GM18511 (cell line): ENCODE results near the gene SFT2D1.
A peak's percentile ranks its signal among the peaks of the same experiment; 100 is the strongest.
"Not testable (repeated sequence)": the region's sequence is repeated elsewhere in the genome, so short reads cannot be mapped to it uniquely, and the experiment has no call there.

Experiments used
- ATAC-seq: cut with Tn5 transposase; IDR thresholded peaks from one replicate; pipeline ENCODE4 v1.9.1; 2021; ENCODE audit warnings: mild to moderate bottlenecking, moderate library complexity; ENCODE audit not compliant: unreplicated experiment

SFT2D1 gene

DNA sequence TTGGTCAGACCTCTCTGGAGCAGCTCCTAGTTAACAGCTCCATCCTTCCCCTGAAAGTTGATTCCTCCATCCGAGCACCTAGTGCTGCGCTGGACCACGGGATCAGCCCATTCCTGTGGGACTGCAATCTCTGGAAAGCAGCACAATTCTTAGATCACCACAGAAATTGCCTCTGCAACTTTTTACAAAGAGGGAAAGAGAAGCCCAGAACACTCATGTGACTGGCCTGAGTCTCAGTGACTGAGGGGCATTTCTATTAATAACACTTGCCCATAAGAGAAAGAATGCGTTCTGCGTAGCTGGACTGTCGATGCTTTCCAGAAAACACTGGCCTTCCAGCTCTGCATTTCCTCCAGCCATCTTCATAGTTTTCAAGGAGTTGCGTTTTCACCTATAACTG is 22.1 kb upstream of the SFT2D1 start:
- no peak for ATAC-seq

DNA sequence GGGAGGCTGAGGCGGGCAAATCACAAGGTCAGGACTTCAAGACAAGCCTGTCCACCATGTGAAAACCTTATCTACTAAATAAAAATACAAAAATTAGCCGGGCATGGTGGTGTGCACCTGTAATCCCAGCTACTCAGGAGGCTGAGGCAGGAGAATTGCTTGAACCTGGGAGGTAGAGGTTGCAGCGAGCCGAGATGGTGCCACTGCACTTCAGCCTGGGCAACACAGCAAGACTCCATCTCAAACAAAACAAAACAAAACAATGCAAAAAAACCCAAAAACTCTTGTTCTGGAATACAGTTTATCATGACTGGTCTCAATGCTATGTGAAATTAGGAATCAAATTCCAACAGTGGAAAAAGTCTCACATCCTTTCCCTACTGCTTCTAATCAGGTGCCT is 20.1 kb upstream of the SFT2D1 start:
- ATAC-seq, result not testable (repeated sequence)

- no peak for ATAC-seq
Observed at GRCh38 chr6:166361077-166361429, 18.7 kb upstream of the SFT2D1 start.

- ATAC-seq, result no peak
Observed at GRCh38 chr6:166360243-166361076, 18.1 kb upstream of the SFT2D1 start.

GRCh38 chr6:166355552-166355951 is 13.2 kb upstream of the SFT2D1 start:
- ATAC-seq, result no peak

- no peak for ATAC-seq
Observed at GRCh38 chr6:166354965-166355364, 12.6 kb upstream of the SFT2D1 start.

DNA sequence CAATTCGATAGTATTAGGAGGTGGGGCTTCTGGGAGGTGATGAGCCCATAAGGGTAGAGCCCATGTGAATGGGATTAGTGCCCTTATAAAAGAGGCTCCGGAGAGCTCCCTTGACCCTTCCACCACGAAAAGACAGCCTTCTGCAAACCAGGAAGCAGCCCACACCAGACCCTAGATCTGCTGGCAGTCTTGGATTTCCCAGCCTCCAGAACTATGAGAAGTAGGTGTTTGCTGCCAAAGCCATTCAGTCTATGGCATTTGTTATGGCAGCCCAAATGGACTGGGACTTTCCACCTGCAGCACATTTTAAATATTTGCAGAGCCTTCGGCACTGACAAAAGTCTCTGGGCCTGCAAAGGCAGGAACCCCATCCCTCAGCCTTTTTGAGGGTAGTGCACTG is 11.8 kb upstream of the SFT2D1 start:
- ATAC-seq, result no peak

- no peak for ATAC-seq
Observed at GRCh38 chr6:166353507-166353906, 11.2 kb upstream of the SFT2D1 start.

- ATAC-seq, result no peak
Observed at GRCh38 chr6:166352923-166353322, 10.6 kb upstream of the SFT2D1 start.

GRCh38 chr6:166351715-166352285 is 9.5 kb upstream of the SFT2D1 start:
- peak; percentile 89 for ATAC-seq

- no peak for ATAC-seq
Observed at GRCh38 chr6:166348305-166348949, 6.1 kb upstream of the SFT2D1 start.

- no peak for ATAC-seq
Observed at GRCh38 chr6:166346965-166347364, 4.6 kb upstream of the SFT2D1 start.

- no peak for ATAC-seq
Observed at GRCh38 chr6:166346449-166346848, 4.1 kb upstream of the SFT2D1 start.

- not testable (repeated sequence) for ATAC-seq
Observed at GRCh38 chr6:166345672-166346071, 3.3 kb upstream of the SFT2D1 start.

DNA sequence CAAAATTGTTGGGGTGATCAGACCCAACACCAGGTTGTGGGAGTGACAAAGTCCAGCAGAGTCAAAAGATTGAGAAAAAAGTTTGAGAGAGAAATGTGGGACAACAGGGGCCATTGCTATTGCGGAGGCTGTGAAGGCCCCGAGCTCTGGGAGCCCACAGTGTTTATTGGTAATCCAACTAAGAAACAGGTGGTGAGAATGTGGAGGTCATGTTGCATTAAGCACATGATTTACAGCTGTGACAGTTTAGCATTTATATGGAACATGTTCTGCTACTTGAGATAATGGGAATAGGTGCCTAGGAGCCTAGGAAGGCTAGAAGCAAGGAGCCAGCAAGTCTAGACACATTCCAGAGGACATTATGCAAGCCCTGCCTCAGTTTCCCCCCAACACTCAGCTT is 2.6 kb upstream of the SFT2D1 start:
- not testable (repeated sequence) for ATAC-seq

DNA sequence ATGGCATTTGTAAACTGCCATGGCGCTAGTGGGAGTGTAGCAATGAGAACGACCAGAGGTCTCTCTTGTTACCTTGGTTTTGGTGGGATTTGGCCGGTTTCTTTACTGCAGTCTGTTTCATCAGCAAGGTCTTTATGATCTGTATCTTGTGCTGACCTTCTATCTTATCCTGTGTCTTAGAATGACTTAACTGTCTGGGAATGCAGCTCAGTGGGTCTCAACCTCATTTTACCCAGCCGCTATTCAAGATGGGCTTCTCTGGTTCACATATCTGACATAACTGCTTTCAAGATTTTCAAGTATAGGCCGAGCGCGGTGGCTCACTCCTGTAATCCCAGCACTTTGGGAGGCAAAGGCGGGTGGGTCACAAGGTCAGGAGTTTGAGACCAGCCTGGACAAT is 1.9 kb upstream of the SFT2D1 start:
- ATAC-seq, result no peak

DNA sequence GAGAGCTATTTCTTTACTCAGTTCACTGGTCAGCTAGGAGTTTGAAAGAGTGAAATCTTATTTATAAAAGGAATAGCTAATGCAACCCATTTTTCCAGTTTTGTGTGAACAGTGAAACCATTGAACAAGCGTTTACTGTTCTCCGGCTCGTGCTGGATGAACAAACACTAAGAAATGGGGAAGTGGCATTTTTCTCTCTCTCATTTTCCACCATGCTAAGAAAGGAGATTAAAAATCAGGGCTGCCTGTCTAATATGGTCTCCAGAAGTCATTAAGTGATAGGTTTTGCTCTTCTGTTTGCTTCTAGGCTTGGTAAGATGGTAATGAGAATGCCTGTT is 774 bp upstream of the SFT2D1 start:
- peak; percentile 41 for ATAC-seq

- ATAC-seq, result no peak
Observed at GRCh38 chr6:166341977-166342348, 382 bp downstream of the SFT2D1 start.

DNA sequence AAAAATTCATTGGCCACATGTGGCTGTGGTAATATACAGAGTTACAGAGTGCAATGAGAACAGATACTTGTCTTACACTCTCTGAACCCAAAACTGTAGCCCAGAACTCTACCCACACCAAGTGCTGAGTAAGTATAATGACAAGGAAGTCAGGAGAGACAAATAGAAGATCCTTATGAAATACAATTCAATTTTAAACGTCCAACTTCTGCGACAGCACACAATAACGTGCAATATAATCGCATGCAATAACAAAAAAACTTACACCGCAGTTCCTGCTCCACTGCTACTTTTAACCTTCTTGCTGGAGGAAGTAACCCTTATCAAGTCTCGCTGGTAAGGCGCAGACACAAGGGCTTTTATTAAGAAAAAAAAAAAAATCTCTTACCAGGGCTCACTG is 881 bp downstream of the SFT2D1 start:
- ATAC-seq, result no peak

DNA sequence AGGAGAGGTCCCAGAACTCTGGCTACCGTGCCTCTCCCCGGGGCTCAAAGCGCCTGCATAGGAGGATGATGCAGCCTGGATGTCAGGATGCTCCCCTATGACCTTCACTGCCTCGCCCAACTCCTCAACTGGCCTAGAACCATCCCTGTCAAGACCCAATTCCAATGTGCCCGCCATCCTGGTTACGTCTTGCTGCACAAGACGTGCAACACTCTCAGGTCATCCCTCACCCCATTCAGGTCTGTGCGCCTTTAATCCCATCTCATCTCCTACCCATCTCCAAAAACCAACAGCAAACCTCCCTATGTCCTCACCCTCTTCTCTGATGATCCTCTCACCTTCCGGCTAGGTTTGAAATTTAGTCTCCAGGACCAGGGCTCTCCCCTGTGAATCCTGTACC is 3.5 kb downstream of the SFT2D1 start:
- no peak for ATAC-seq

DNA sequence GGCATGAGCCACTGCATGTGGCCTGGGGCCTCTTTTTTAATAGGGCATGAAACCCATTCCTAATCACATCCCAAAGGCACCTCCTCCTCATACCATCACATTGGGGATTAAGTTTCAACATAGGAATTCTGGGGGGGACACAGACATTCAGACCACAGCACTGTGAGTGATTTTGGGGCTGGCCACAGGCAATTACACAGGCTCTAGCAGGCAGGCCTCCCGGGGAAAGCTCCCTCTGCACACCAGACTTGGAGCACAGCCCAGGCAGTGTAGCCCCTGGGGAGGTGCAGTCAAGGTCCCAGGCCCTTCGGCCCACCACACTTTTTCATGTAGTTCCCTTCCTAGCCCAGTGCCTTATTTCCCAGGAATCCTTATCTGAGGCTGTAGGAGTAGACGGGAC is 5.5 kb downstream of the SFT2D1 start:
- no peak for ATAC-seq
